Measurements from ENCODE around the gene SPECC1. TPM values are rescaled to one million over a fixed set of nuclear protein-coding genes. Genes with fewer than 3 reads are reported as not detected.
"Not testable (repeated sequence)": the region's sequence is repeated elsewhere in the genome, so short reads cannot be mapped to it uniquely, and the experiment has no call there.

The SPECC1 gene
- total RNA-seq, 1 donor from 2014 or later, result 7.5 TPM

DNA sequence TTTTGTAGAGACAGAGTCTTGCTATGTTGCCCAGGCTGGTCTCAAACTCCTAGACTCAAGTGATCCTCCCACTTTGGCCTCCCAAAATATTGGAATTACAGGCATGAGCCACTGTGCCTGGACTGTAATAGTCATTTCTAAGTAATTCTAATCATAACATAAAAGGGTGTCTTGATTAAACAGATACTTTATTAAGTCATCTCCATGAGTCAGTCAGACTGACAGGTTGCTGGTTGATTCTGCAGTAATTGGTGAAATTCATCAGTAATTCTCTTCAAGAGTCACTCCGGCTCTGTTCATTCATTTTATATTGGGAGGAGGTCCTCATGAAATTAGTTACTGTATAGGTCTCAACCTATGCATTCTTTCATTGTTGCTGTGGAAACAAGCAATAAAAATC lies 85.6 kb downstream of the SPECC1 start:
- Mint-ChIP-seq H3K4me1 (no peaks in the 10 kb centered on the region), H3K9me3 (no peaks in the 10 kb centered on the region), H3K36me3 (ENCODE audit: low read depth) (no peaks in the 10 kb centered on the region), H3K27me3 (no peaks in the 10 kb centered on the region), H3K4me3 (no peak overlapping the region), H3K27ac (no peak overlapping the region)
- no peak for TF ChIP-seq CTCF (IDR thresholded peaks at IDR 0.05)
- POLR2A ChIA-PET, result no interaction called here
- intact Hi-C loops (cut with micrococcal nuclease), result no loop called here
- CTCF ChIA-PET, result no interaction called here
- DNase-seq (no peak), ATAC-seq (ENCODE audit: low read depth) (no peak)

DNA sequence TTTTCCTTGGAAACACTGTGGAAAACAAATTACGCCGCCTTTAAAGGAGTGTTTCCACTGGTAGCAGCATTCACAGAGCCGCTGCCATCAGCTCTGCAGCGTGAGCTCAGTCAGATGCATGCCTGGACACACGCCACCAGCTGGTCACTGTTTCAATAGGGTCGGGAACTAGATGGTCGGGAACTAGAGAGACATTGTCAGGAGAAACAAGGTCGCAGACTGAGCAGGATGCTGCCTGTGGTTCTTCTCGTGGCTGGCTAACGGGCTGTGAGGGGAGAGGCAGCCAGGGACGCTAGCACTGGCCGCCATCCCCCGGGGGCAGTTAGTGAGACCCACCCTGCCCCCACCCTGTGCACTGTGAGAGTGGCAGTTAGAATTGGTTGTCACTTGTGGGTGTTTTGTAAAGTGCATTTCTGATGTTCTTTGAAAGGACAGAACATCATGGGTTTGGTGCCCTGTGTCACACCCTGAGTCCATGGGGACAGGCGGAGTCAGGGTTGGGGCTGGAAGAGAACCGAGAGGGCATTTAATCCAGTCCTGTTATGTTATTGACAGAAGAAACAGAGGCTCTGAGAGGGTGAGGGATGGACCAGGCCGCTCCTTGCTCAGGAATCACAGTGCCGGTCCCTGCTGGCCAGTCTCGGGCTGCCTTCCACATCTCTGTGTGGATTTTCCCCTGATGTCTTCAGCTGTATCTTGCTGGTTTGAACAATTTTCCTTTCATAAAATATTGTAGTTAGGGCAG lies 86.3 kb downstream of the SPECC1 start:
- ATAC-seq (ENCODE audit: low read depth) (no peak), DNase-seq (no peak)
- ChIA-PET CTCF (no interaction called here), POLR2A (no interaction called here)
- no peaks in the 10 kb centered on the region for H3K9me3 Mint-ChIP-seq
- no peaks in the 10 kb centered on the region for H3K27me3 Mint-ChIP-seq
- TF ChIP-seq CTCF (IDR thresholded peaks at IDR 0.05), result no peak
- no peak overlapping the region for H3K4me3 Mint-ChIP-seq
- no peaks in the 10 kb centered on the region for H3K36me3 Mint-ChIP-seq (ENCODE audit: low read depth)
- no peak overlapping the region for H3K27ac Mint-ChIP-seq
- intact Hi-C loops (cut with micrococcal nuclease), result no loop called here
- no peaks in the 10 kb centered on the region for H3K4me1 Mint-ChIP-seq

GRCh38 chr17:20096430-20096829 lies 87.3 kb downstream of the SPECC1 start:
- no peaks in the 10 kb centered on the region for H3K36me3 Mint-ChIP-seq (ENCODE audit: low read depth)
- POLR2A ChIA-PET, result no interaction called here
- CTCF ChIA-PET, result no interaction called here

GRCh38 chr17:20097330-20097729 lies 88.2 kb downstream of the SPECC1 start:
- no peak for TF ChIP-seq CTCF (IDR thresholded peaks at IDR 0.05)
- ChIA-PET CTCF (no interaction called here), POLR2A (no interaction called here)
- intact Hi-C loops (cut with micrococcal nuclease), result no loop called here
- H3K4me1 Mint-ChIP-seq, result no peaks in the 10 kb centered on the region
- ATAC-seq (ENCODE audit: low read depth) (no peak), DNase-seq (no peak)
- no peaks in the 10 kb centered on the region for H3K27me3 Mint-ChIP-seq
- no peaks in the 10 kb centered on the region for H3K9me3 Mint-ChIP-seq
- no peak overlapping the region for H3K27ac Mint-ChIP-seq
- H3K36me3 Mint-ChIP-seq (ENCODE audit: low read depth), result no peaks in the 10 kb centered on the region
- no peak overlapping the region for H3K4me3 Mint-ChIP-seq

More at GRCh38 chr17:20096430-20096829, 87.3 kb downstream of the SPECC1 start:
- H3K9me3 Mint-ChIP-seq, result no peaks in the 10 kb centered on the region
- no peaks in the 10 kb centered on the region for H3K4me1 Mint-ChIP-seq
- no peak overlapping the region for H3K27ac Mint-ChIP-seq
- H3K27me3 Mint-ChIP-seq, result no peaks in the 10 kb centered on the region
- intact Hi-C loops (cut with micrococcal nuclease), result no loop called here
- DNase-seq (no peak), ATAC-seq (ENCODE audit: low read depth) (no peak)
- TF ChIP-seq CTCF (IDR thresholded peaks at IDR 0.05), result no peak
- no peak overlapping the region for H3K4me3 Mint-ChIP-seq

GRCh38 chr17:20098314-20098713 lies 89.2 kb downstream of the SPECC1 start:
- ChIA-PET CTCF (no interaction called here), POLR2A (no interaction called here)
- Mint-ChIP-seq H3K4me3 (no peak overlapping the region), H3K9me3 (no peaks in the 10 kb centered on the region), H3K36me3 (ENCODE audit: low read depth) (no peaks in the 10 kb centered on the region), H3K27me3 (no peaks in the 10 kb centered on the region), H3K27ac (no peak overlapping the region), H3K4me1 (no peaks in the 10 kb centered on the region)
- ATAC-seq (ENCODE audit: low read depth) (no peak), DNase-seq (no peak)
- no peak for TF ChIP-seq CTCF (IDR thresholded peaks at IDR 0.05)
- intact Hi-C loops (cut with micrococcal nuclease), result no loop called here

- ATAC-seq (ENCODE audit: low read depth); H3K4me3 Mint-ChIP-seq; H3K36me3 Mint-ChIP-seq (ENCODE audit: low read depth); H3K27me3 Mint-ChIP-seq; CTCF ChIA-PET; DNase-seq; H3K27ac Mint-ChIP-seq; POLR2A ChIA-PET; H3K9me3 Mint-ChIP-seq; H3K4me1 Mint-ChIP-seq; intact Hi-C loops (cut with micrococcal nuclease): not testable (repeated sequence)
Observed at GRCh38 chr17:20100806-20101205, 91.6 kb downstream of the SPECC1 start.

Measured in activated B cell treated with CpG ODN at 0.5 μM for 24 hours (primary cell).